GM19438 (cell line): ENCODE data around the gene PDIA5.
A peak's percentile ranks its signal among the peaks of the same experiment; 100 is the strongest.

ENCODE experiments used
- ATAC-seq: cut with Tn5 transposase; IDR thresholded peaks from one replicate; pipeline ENCODE4 v1.9.1; 2021; ENCODE audit warnings: low read depth; ENCODE audit not compliant: unreplicated experiment

PDIA5 gene

GRCh38 chr3:123070510-123070909 lies 3.7 kb downstream of the PDIA5 start:
- ATAC-seq, result no peak

GRCh38 chr3:123071146-123071545 lies 4.3 kb downstream of the PDIA5 start:
- no peak for ATAC-seq

- ATAC-seq, result no peak
These were observed 4.8 kb downstream of the PDIA5 start for GRCh38 chr3:123071581-123071980.

GRCh38 chr3:123072152-123072551 lies 5.3 kb downstream of the PDIA5 start:
- ATAC-seq, result no peak

GRCh38 chr3:123072564-123072963 lies 5.7 kb downstream of the PDIA5 start:
- no peak for ATAC-seq

GRCh38 chr3:123075359-123075758 lies 8.5 kb downstream of the PDIA5 start:
- no peak for ATAC-seq

- no peak for ATAC-seq
These were observed 9.3 kb downstream of the PDIA5 start for GRCh38 chr3:123076112-123076495.

GRCh38 chr3:123076496-123077418 lies 9.9 kb downstream of the PDIA5 start:
- no peak for ATAC-seq

- no peak for ATAC-seq
These were observed 11.3 kb downstream of the PDIA5 start for GRCh38 chr3:123078101-123078500.

GRCh38 chr3:123080864-123081562 lies 14.2 kb downstream of the PDIA5 start:
- ATAC-seq, result no peak

- peak; percentile 15 for ATAC-seq
These were observed 15.0 kb downstream of the PDIA5 start for GRCh38 chr3:123081718-123082369.

- peak; percentile 58 for ATAC-seq
These were observed 15.7 kb downstream of the PDIA5 start for GRCh38 chr3:123082370-123083065.

GRCh38 chr3:123083383-123084124 lies 16.7 kb downstream of the PDIA5 start:
- ATAC-seq, result no peak

GRCh38 chr3:123084192-123084591 lies 17.4 kb downstream of the PDIA5 start:
- ATAC-seq, result no peak

GRCh38 chr3:123084738-123085237 lies 18.0 kb downstream of the PDIA5 start:
- no peak for ATAC-seq

GRCh38 chr3:123085293-123085931 lies 18.6 kb downstream of the PDIA5 start:
- no peak for ATAC-seq

GRCh38 chr3:123085932-123086627 lies 19.3 kb downstream of the PDIA5 start:
- ATAC-seq, result no peak

- no peak for ATAC-seq
These were observed 21.6 kb downstream of the PDIA5 start for GRCh38 chr3:123088387-123088786.
